NCI-H2171 (cell line): ENCODE results near the gene PFDN4.
A peak's percentile ranks its signal among the peaks of the same experiment; 100 is the strongest.

Source experiments
- DNase-seq: peaks from one replicate; lab custom pipeline; 2025; lab: John Stamatoyannopoulos, UW

The PFDN4 gene

GRCh38 chr20:54200487-54201267 is 7.2 kb upstream of the PFDN4 start:
- no peak for DNase-seq

GRCh38 chr20:54201268-54201846 is 6.5 kb upstream of the PFDN4 start:
- no peak for DNase-seq

GRCh38 chr20:54203281-54203680 is 4.6 kb upstream of the PFDN4 start:
- no peak for DNase-seq

- DNase-seq = no peak
Measured at GRCh38 chr20:54204063-54204462, 3.8 kb upstream of the PFDN4 start.

GRCh38 chr20:54204481-54204880 is 3.4 kb upstream of the PFDN4 start:
- DNase-seq = no peak

- DNase-seq = no peak
Measured at GRCh38 chr20:54205450-54205849, 2.4 kb upstream of the PFDN4 start.

- DNase-seq = no peak
Measured at GRCh38 chr20:54207053-54207742, 689 bp upstream of the PFDN4 start.

GRCh38 chr20:54208548-54209176 is 775 bp downstream of the PFDN4 start:
- DNase-seq = no peak

- no peak for DNase-seq
Measured at GRCh38 chr20:54209216-54209813, 1.4 kb downstream of the PFDN4 start.

GRCh38 chr20:54212226-54212625 is 4.3 kb downstream of the PFDN4 start:
- no peak for DNase-seq

GRCh38 chr20:54212871-54213270 is 5.0 kb downstream of the PFDN4 start:
- no peak for DNase-seq

- no peak for DNase-seq
Measured at GRCh38 chr20:54214566-54214965, 6.7 kb downstream of the PFDN4 start.

GRCh38 chr20:54215157-54215789 is 7.4 kb downstream of the PFDN4 start:
- no peak for DNase-seq

- no peak for DNase-seq
Measured at GRCh38 chr20:54217762-54218161, 9.9 kb downstream of the PFDN4 start.

- DNase-seq = no peak
Measured at GRCh38 chr20:54218470-54218869, 10.6 kb downstream of the PFDN4 start.

GRCh38 chr20:54219751-54220426 is 12.0 kb downstream of the PFDN4 start:
- peak; percentile 60 for DNase-seq

- no peak for DNase-seq
Measured at GRCh38 chr20:54220722-54221121, 12.8 kb downstream of the PFDN4 start.

- no peak for DNase-seq
Measured at GRCh38 chr20:54221353-54221752, 13.5 kb downstream of the PFDN4 start.

GRCh38 chr20:54221996-54222890 is 14.4 kb downstream of the PFDN4 start:
- no peak for DNase-seq

GRCh38 chr20:54223285-54223684 is 15.4 kb downstream of the PFDN4 start:
- DNase-seq = no peak
